Activated CD4-positive, alpha-beta T cell treated with anti-CD3 and anti-CD28 coated beads, Interleukin-2, Interleukin-4, amounts not matched to agents 100 ng/mL and 50 ng/mL, durations not matched to agents 16 hours and 8 hours (primary cell): ENCODE data around the gene SPATA24.
"Not testable (repeated sequence)": the region's sequence is repeated elsewhere in the genome, so short reads cannot be mapped to it uniquely, and the experiment has no call there.

ENCODE experiments used
- DNase-seq: peaks from one replicate; pipeline ENCODE4 v3.0.0-alpha.2; 2020; ENCODE audit warnings: low spot score

Gene SPATA24

DNA sequence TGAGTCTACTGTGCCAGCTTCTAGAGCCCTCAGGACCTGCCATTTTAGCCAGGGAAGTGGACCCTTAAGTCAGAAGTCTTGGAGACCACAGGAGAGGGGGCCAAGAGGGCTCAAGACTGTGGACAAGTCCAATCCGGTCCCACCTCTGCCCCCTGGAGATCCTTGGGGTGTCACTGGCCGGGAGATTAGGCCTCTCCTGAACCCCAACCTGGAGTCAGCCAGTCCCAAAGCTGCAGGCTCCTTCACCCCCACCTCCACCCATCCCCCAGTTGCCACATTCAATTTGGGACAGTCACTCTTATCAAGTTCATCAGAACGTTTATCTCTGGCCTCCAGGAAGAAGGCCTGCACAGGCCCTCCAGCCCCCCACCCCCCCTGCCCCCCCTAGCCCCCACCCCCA lies 21.1 kb downstream of the SPATA24 start:
- no peak for DNase-seq

DNA sequence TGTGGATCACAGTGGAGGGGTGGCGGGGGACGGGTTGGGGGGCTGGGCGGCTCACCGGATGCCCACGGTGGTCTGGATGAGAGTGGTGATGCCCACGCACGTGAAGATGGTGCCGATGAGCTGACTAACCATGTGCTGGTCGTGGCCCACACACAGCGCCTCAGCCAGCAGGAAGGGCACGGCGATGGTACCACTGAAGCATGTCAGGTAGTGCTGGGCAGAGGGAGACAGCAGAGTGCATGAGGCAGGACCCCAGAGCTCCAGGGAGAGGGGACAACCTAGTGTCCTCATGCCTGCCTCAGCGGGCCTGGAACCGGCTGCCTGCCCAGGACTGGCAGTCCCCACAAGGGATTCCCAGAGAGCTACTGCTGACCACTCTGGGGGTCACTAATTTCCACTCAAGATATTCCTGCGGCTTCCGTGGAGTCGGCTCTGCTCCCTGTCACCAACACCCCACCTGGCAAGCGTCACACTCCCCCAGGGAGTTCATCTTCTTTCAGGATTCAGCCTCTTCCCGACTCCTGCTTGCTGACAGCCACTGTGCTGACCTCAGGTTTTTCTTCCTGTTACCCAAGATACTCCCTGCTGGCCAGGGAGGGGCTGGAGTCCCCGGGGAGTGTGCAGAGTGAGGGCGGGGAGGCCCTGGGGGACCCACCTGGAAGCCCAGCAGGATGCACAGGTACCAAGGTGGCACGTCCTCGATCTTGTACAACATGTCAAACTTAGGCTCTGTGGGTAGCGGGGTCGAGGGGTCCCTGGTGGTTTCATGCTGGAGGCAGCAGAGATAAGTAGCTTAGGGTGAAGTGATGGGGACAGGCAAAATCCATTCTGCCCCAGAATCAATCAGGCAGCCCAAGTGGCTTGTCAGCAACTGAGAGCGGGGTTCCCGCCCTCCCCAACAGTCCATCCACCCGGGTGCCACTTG lies 21.8 kb downstream of the SPATA24 start:
- no peak for DNase-seq

- no peak for DNase-seq
Observed at GRCh38 chr5:139379626-139380449, 24.1 kb downstream of the SPATA24 start.

GRCh38 chr5:139378941-139379361 lies 24.9 kb downstream of the SPATA24 start:
- no peak for DNase-seq

DNA sequence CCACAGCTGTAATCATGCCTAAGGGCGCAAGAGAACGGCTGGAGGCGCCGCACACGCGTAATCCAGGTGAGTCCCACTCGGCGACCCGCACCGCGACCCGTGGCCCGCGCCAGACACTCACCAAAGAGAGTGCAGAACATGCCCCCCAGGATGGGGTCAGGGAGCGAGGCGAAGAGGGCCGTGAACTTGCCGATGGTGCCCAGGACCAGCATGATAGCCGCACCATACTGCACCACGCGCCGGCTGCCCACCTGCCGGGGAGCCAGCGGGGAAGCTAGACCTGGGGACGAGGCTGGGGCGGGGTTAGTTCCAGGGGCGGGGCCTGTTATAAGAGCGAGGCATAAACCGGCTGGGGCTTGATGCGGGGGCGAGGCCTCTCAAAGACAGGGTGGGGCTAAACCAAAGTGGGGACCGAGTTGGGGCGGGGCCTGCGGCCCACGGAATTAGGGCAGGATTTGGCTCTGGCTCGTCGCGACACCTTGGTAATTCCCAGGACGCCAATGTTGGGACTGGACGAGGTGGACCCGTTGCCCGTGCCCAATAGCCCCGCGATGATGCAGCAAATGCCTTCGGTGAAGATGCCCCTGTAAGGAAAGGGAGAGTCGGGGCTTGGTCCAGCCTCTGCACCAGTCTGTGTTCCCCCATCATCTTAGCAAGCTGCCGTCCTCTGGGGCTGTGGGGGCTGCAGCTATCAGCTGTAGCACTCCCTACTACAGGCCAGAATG lies 25.6 kb downstream of the SPATA24 start:
- DNase-seq = no peak

- DNase-seq = no peak
Observed at GRCh38 chr5:139377226-139377625, 26.7 kb downstream of the SPATA24 start.

- DNase-seq = no peak
Observed at GRCh38 chr5:139376364-139376763, 27.5 kb downstream of the SPATA24 start.

GRCh38 chr5:139374909-139375308 lies 29.0 kb downstream of the SPATA24 start:
- no peak for DNase-seq

GRCh38 chr5:139371482-139372435 lies 32.1 kb downstream of the SPATA24 start:
- DNase-seq = no peak

- no peak for DNase-seq
Observed at GRCh38 chr5:139369181-139369580, 34.7 kb downstream of the SPATA24 start.

GRCh38 chr5:139368613-139369012 lies 35.3 kb downstream of the SPATA24 start:
- no peak for DNase-seq

GRCh38 chr5:139364466-139364865 lies 39.4 kb downstream of the SPATA24 start:
- DNase-seq = no peak

GRCh38 chr5:139363937-139364336 lies 40.0 kb downstream of the SPATA24 start:
- DNase-seq = no peak

GRCh38 chr5:139361835-139362429 lies 42.0 kb downstream of the SPATA24 start:
- no peak for DNase-seq

GRCh38 chr5:139360384-139360783 lies 43.5 kb downstream of the SPATA24 start:
- DNase-seq = no peak

GRCh38 chr5:139358064-139358463 lies 45.8 kb downstream of the SPATA24 start:
- no peak for DNase-seq

- not testable (repeated sequence) for DNase-seq
Observed at GRCh38 chr5:139355900-139356299, 48.0 kb downstream of the SPATA24 start.

DNA sequence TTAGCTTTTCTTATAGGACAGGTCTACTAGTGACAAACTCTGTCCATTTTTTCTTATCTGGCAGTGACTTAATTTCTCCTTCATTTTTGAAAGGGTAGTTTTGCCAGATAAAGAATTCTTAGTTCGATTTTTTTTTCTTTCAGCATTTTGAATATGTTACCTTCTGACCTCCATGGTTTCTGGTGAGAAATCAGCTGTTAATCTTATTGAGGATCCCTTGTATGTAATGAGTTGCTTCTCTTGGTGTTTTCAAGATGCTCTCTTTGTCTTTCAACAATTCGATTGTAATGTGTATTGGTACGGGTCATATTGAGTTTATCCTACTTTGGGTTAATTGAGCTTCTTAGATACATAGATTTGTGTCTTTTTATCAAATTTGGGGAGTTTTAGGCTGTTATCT lies 49.7 kb downstream of the SPATA24 start:
- no peak for DNase-seq

DNA sequence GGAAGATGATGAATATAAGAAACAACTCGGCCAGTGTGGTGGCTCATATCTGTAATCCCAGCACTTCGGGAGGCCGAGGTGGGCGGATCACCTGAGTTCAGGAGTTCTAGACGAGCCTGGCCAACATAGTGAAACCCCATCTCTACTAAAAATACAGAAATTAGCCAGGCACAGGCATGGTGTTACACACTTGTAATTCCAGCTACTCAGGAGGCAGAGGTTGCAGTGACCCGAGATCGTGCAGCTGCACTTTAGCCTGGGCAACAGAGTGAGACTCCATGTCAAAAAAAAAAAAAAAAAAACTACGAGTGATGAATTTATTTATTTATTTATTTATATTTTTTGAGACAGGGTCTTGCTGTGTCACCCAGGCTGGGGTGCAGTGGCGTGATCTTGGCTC lies 56.0 kb downstream of the SPATA24 start:
- DNase-seq = not testable (repeated sequence)
